Measurements from ENCODE around the gene ANK2.

DNA sequence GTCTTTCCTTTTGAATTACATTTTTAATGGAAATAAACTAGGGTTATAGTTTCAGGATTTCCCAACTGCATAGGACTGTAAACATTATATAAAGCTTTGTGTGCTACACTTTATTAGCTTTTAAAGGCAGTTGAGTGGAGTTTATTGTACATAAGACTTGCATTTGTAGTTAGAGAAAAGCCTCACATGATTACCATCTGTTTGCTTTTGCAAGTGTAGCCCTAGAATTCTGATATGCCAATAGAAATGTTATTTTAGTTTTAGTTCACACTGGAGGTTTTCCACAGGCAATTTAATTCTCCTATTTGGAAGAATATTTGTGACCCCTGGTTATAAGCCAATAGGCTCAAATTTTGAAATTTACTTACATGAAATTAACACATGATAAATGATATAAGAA lies 41.3 kb upstream of the ANK2 start:
- TF ChIP-seq, protein P1, sequence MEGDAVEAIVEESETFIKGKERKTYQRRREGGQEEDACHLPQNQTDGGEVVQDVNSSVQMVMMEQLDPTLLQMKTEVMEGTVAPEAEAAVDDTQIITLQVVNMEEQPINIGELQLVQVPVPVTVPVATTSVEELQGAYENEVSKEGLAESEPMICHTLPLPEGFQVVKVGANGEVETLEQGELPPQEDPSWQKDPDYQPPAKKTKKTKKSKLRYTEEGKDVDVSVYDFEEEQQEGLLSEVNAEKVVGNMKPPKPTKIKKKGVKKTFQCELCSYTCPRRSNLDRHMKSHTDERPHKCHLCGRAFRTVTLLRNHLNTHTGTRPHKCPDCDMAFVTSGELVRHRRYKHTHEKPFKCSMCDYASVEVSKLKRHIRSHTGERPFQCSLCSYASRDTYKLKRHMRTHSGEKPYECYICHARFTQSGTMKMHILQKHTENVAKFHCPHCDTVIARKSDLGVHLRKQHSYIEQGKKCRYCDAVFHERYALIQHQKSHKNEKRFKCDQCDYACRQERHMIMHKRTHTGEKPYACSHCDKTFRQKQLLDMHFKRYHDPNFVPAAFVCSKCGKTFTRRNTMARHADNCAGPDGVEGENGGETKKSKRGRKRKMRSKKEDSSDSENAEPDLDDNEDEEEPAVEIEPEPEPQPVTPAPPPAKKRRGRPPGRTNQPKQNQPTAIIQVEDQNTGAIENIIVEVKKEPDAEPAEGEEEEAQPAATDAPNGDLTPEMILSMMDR (conservative IDR thresholded peaks at IDR 0.05; ENCODE audit: low read length) = no peak
- no peak for TF ChIP-seq EZH2phosphoT487 (IDR thresholded peaks at IDR 0.05; ENCODE audit: borderline replicate concordance, low read depth, low read length)
